Neuronal stem cell (in vitro differentiated cells): ENCODE measurements around the gene RBM18.

Experiments used
- DNase-seq: peaks from one replicate; pipeline ENCODE4 v3.0.0-alpha.2; 2013; ENCODE audit warnings: low spot score
- H2AFZ ChIP-seq: one replicate; pipeline ENCODE4 v1.6.1; 2013; ENCODE audit warnings: mild to moderate bottlenecking, low read length, inconsistent platforms
- H2AK5ac ChIP-seq: 2 replicates; pipeline ENCODE4 v1.6.1; 2013; ENCODE audit warnings: low read depth, mild to moderate bottlenecking, inconsistent platforms, low read length, moderate library complexity, mixed read lengths
- H2BK120ac ChIP-seq: 2 replicates; pipeline ENCODE4 v1.6.1; 2013; ENCODE audit warnings: low read depth, mild to moderate bottlenecking, inconsistent platforms, low read length, moderate library complexity, mixed read lengths
- H2BK12ac ChIP-seq: one replicate; pipeline ENCODE4 v1.6.1; 2013; ENCODE audit warnings: low read length, inconsistent platforms
- H2BK15ac ChIP-seq: 2 replicates; pipeline ENCODE4 v1.6.1; 2013; ENCODE audit warnings: mild to moderate bottlenecking, low read length, inconsistent platforms, mixed read lengths
- H2BK5ac ChIP-seq: one replicate; pipeline ENCODE4 v1.6.1; 2013; ENCODE audit warnings: inconsistent platforms, mild to moderate bottlenecking, low read length, moderate library complexity
- H3K14ac ChIP-seq: one replicate; pipeline ENCODE4 v1.6.1; 2013; ENCODE audit warnings: low read length, inconsistent platforms
- H3K18ac ChIP-seq: 2 replicates; pipeline ENCODE4 v1.6.1; 2013; ENCODE audit warnings: low read length, inconsistent platforms
- H3K23ac ChIP-seq: 2 replicates; pipeline ENCODE4 v1.6.1; 2013; ENCODE audit warnings: low read depth, mild to moderate bottlenecking, mixed read lengths, low read length, inconsistent platforms; ENCODE audit not compliant: poor library complexity
- H3K27ac ChIP-seq: replicated peaks from 3 replicates; pipeline ENCODE4 v1.5.1; 2013; ENCODE audit warnings: low read length, inconsistent platforms
- H3K27me3 ChIP-seq, 3 experiments: 2 replicates each; pipeline ENCODE4 v1.6.1; 2013; ENCODE audit warnings: low read length in 3 of 3, mild to moderate bottlenecking in 2 of 3, inconsistent platforms in 1 of 3, low read depth in 1 of 3, mixed read lengths in 1 of 3, moderate library complexity in 1 of 3; ENCODE audit not compliant: control insufficient read depth in 3 of 3, insufficient read depth in 3 of 3
- H3K36me3 ChIP-seq, 2 donors: replicated peaks in 1 of 2; 2 replicates each; pipeline ENCODE4 v1.6.1; 2013; ENCODE audit warnings: low read length in 2 of 2; ENCODE audit not compliant: control insufficient read depth in 2 of 2, insufficient read depth in 2 of 2
- H3K4ac ChIP-seq: 2 replicates; pipeline ENCODE4 v1.6.1; 2013; ENCODE audit warnings: inconsistent platforms, mild to moderate bottlenecking, low read length, moderate library complexity
- H3K4me1 ChIP-seq, 2 donors: 1 replicate in 1 of 2; 2 replicates in 1 of 2; pipeline ENCODE4 v1.6.1; 2013; ENCODE audit warnings: low read length in 2 of 2, low read depth in 1 of 2; ENCODE audit not compliant: control insufficient read depth in 2 of 2, insufficient read depth in 1 of 2
- H3K4me2 ChIP-seq: one replicate; pipeline ENCODE4 v1.6.1; 2013; ENCODE audit warnings: mild to moderate bottlenecking, low read length, inconsistent platforms; ENCODE audit not compliant: insufficient read depth, poor library complexity, severe bottlenecking
- H3K4me3 ChIP-seq, 2 donors: 2 replicates each; pipeline ENCODE4 v1.5.1; 2013; ENCODE audit warnings: low read length in 2 of 2, mild to moderate bottlenecking in 2 of 2, inconsistent platforms in 1 of 2, moderate library complexity in 1 of 2
- H3K79me1 ChIP-seq: one replicate; pipeline ENCODE4 v1.6.1; 2013; ENCODE audit warnings: low read depth, mild to moderate bottlenecking, inconsistent platforms, low read length, moderate library complexity
- H3K9ac ChIP-seq: one replicate; pipeline ENCODE4 v1.6.1; 2013; ENCODE audit warnings: mild to moderate bottlenecking, low read depth, low read length, inconsistent platforms; ENCODE audit not compliant: poor library complexity
- H3K9me3 ChIP-seq, 2 donors: replicated peaks in 1 of 2; 2 replicates each; pipeline versions ENCODE3 to v1.6.1; 2013; ENCODE audit warnings: low read length in 2 of 2, mild to moderate bottlenecking in 2 of 2, inconsistent platforms in 1 of 2, low read depth in 1 of 2, mixed read lengths in 1 of 2, moderate library complexity in 1 of 2; ENCODE audit not compliant: control insufficient read depth in 2 of 2, insufficient read depth in 1 of 2
- H4K8ac ChIP-seq: one replicate; pipeline ENCODE4 v1.6.1; 2013; ENCODE audit warnings: low read depth, mild to moderate bottlenecking, inconsistent platforms, low read length, moderate library complexity
- H4K91ac ChIP-seq: one replicate; pipeline ENCODE4 v1.6.1; 2013; ENCODE audit warnings: low read length, low read depth, mild to moderate bottlenecking, inconsistent platforms; ENCODE audit not compliant: poor library complexity
- WGBS, 2 donors: extraction: QIAGEN DNeasy Blood & Tissue Kit; methylation state at CpG; one replicate each; pipeline ENCODE4 v1.1.7; 2013; ENCODE audit warnings: missing lambda C conversion rate in 2 of 2, mixed read lengths in 1 of 2; ENCODE audit not compliant: insufficient read length in 2 of 2, insufficient replicate concordance in 1 of 2; ENCODE audit errors: extremely low coverage in 2 of 2; 5-methylcytosine and 5-hydroxymethylcytosine counted together

RBM18 gene

GRCh38 chr9:122258886-122259415, 5.7 kb downstream of the RBM18 start:
- no peak overlapping the region for H2BK5ac ChIP-seq
- no peak overlapping the region for H3K23ac ChIP-seq
- H3K18ac ChIP-seq: no peak overlapping the region
- no peak overlapping the region for H2AK5ac ChIP-seq
- H3K27me3 ChIP-seq: no peaks in the 10 kb centered on the region
- WGBS, 2 donors: no CpG with 5 or more reads among the region's 2 CpGs
- H3K27ac ChIP-seq: no peak overlapping the region
- H3K4ac ChIP-seq: no peak overlapping the region
- no peaks in the 10 kb centered on the region for H3K79me1 ChIP-seq
- H4K91ac ChIP-seq: no peak overlapping the region
- H3K4me1 ChIP-seq: no peaks in the 10 kb centered on the region
- H2BK15ac ChIP-seq: no peak overlapping the region
- no peak overlapping the region for H3K4me2 ChIP-seq
- no peak overlapping the region for H3K4me3 ChIP-seq
- no peak overlapping the region for H3K9ac ChIP-seq
- H2BK120ac ChIP-seq: no peak overlapping the region
- no peaks in the 10 kb centered on the region for H3K9me3 ChIP-seq
- no peak overlapping the region for H2BK12ac ChIP-seq
- H2AFZ ChIP-seq: no peak overlapping the region
- H4K8ac ChIP-seq: no peak overlapping the region
- no peak overlapping the region for H3K14ac ChIP-seq
- DNase-seq: no peak
- peaks cover 0 to 62% of the 10 kb centered on the region in 2 donors for H3K36me3 ChIP-seq

GRCh38 chr9:122256206-122256605, 8.4 kb downstream of the RBM18 start:
- H2BK12ac ChIP-seq: no peak overlapping the region
- no peaks in the 10 kb centered on the region for H3K9me3 ChIP-seq
- 100% methylated on average over 1 of the region's 5 CpGs; no CpG with 5 or more reads in 1 of the 2 donors for WGBS, 2 donors
- no peak for DNase-seq
- no peak overlapping the region for H3K23ac ChIP-seq
- no peak overlapping the region for H4K91ac ChIP-seq
- H3K4me3 ChIP-seq: no peak overlapping the region
- no peak overlapping the region for H2AK5ac ChIP-seq
- H3K36me3 ChIP-seq: peaks cover 2 to 72% of the 10 kb centered on the region in 2 donors
- no peak overlapping the region for H4K8ac ChIP-seq
- H2BK120ac ChIP-seq: no peak overlapping the region
- no peak overlapping the region for H3K27ac ChIP-seq
- H3K18ac ChIP-seq: no peak overlapping the region
- no peaks in the 10 kb centered on the region for H3K4me1 ChIP-seq
- H3K4me2 ChIP-seq: no peak overlapping the region
- H3K4ac ChIP-seq: no peak overlapping the region
- H3K27me3 ChIP-seq: no peaks in the 10 kb centered on the region
- no peak overlapping the region for H2AFZ ChIP-seq
- H3K9ac ChIP-seq: no peak overlapping the region
- H3K14ac ChIP-seq: no peak overlapping the region
- H2BK15ac ChIP-seq: no peak overlapping the region
- no peak overlapping the region for H2BK5ac ChIP-seq
- H3K79me1 ChIP-seq: no peaks in the 10 kb centered on the region

DNA sequence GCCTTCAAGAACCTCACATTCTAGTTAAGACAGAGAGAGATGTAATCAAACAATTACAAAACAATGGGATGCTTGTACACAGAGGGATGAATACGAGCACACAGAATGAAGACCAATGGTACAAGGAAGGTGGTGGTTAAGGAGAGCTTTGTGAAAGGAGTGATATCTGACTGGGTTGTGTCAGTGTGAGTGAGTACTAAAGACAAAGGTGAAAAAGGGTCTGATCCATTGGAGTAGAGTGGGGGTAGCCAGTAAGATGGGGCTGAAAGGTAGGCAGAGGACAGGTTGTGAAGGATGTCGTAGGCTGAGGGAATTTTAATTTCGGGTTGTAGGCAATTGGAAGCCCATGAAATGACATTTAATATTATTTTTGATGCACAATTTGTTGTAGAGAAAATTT, 9.9 kb downstream of the RBM18 start:
- Histone ChIP-seq H2BK15ac (no peak overlapping the region), H2BK5ac (no peak overlapping the region), H3K4me3 (no peak overlapping the region), H2AFZ (no peak overlapping the region), H3K27me3 (no peaks in the 10 kb centered on the region), H3K4me1 (no peaks in the 10 kb centered on the region), H3K9me3 (no peaks in the 10 kb centered on the region), H4K91ac (no peak overlapping the region), H3K18ac (no peak overlapping the region), H3K4ac (no peak overlapping the region), H2AK5ac (no peak overlapping the region), H4K8ac (no peak overlapping the region), H3K79me1 (no peaks in the 10 kb centered on the region), H3K9ac (no peak overlapping the region), H3K14ac (no peak overlapping the region), H2BK120ac (no peak overlapping the region), H3K36me3 (peaks cover 2 to 73% of the 10 kb centered on the region in 2 donors), H3K23ac (no peak overlapping the region), H3K4me2 (no peak overlapping the region), H2BK12ac (no peak overlapping the region), H3K27ac (no peak overlapping the region)
- no peak for DNase-seq
- no CpG with 5 or more reads among the region's 3 CpGs for WGBS, 2 donors

DNA sequence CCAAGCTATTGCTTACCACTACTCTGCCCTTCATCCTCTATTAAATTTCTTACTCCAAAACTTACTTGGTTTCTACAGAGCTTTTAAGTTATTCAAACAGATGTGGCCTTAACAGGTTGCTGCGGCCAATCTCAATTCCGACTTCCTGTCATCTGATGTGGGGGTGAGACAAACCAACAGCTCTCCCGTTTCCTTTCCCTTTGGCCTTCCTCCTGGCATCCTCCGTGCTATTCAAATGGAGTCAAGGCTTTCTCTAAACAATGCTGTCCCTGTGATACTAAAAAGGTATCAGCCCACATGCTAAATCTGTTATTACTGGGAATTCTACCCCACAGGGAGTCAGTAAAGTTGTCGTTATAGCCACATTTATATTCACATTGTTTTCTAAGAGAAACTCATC, 11.8 kb downstream of the RBM18 start:
- Histone ChIP-seq H3K18ac (no peak overlapping the region), H3K36me3 (peaks cover 7 to 78% of the 10 kb centered on the region in 2 donors), H3K9me3 (no peaks in the 10 kb centered on the region), H3K23ac (no peak overlapping the region), H4K8ac (no peak overlapping the region), H2AFZ (no peak overlapping the region), H3K79me1 (no peaks in the 10 kb centered on the region), H3K4me2 (no peak overlapping the region), H2BK120ac (no peak overlapping the region), H3K4me1 (no peaks in the 10 kb centered on the region), H3K4ac (no peak overlapping the region), H3K14ac (no peak overlapping the region), H3K9ac (no peak overlapping the region), H2BK12ac (no peak overlapping the region), H3K27me3 (no peaks in the 10 kb centered on the region), H2BK5ac (no peak overlapping the region), H2BK15ac (no peak overlapping the region), H4K91ac (no peak overlapping the region), H3K27ac (no peak overlapping the region), H3K4me3 (no peak overlapping the region), H2AK5ac (no peak overlapping the region)
- no CpG with 5 or more reads among the region's 5 CpGs for WGBS, 2 donors
- DNase-seq: no peak
